HG03565 (cell line): Measurements from ENCODE around the gene ACAT2.
"Not testable (repeated sequence)": the region's sequence is repeated elsewhere in the genome, so short reads cannot be mapped to it uniquely, and the experiment has no call there.

Experiments used
- ATAC-seq: cut with Tn5 transposase; IDR thresholded peaks from one replicate; pipeline ENCODE4 v1.9.1; 2021; ENCODE audit warnings: mild to moderate bottlenecking, moderate library complexity; ENCODE audit not compliant: unreplicated experiment

ACAT2 gene

DNA sequence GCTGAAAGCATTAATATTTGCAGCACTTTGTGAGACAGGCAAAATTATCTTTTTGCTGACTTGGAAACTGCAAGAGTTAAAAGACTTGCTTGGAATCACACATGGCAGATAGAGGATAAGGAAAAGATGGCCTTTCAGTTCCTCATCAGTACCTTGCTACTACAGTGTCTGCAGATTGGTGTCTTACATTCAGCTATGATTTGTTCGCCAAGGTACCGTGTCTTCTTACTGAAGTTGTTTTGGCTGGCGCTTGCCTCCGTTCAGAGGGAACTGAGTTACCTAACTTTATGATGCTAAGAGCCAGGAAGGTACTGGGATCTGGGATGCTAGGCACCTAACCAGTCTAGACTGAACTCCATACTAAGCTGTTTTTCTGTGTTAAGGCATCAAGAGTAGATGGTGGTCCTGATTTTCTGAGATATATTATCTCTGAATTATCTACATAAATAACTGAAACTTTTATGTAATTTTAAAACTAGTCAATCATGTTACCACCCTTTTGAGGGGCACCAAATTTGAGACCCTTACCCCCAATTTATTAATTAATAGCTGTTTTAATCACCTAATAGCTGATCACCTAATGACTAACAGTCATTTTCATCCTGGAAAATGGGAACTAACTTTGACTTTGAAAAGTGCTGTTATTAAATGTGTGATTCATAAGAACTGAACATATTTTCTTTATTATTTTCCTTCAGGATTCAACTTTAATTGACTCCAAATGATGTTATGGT, 32.1 kb upstream of the ACAT2 start:
- ATAC-seq: no peak

DNA sequence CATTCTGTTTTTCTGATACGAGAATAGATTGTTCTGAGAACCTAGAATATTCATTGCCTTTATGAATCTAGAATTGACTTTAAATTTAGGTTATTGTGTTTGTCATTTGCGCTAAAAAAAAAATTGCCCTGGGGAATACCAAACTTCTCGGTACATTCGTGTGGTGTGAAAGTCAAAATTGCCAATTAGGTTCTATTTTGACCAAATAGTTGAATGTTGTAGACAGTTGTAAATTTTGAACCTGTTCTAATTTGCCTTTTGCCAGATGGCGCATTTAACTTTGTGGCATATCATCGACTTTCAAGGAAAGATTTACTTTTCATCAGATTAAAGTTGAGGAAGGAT, 31.5 kb upstream of the ACAT2 start:
- no peak for ATAC-seq

DNA sequence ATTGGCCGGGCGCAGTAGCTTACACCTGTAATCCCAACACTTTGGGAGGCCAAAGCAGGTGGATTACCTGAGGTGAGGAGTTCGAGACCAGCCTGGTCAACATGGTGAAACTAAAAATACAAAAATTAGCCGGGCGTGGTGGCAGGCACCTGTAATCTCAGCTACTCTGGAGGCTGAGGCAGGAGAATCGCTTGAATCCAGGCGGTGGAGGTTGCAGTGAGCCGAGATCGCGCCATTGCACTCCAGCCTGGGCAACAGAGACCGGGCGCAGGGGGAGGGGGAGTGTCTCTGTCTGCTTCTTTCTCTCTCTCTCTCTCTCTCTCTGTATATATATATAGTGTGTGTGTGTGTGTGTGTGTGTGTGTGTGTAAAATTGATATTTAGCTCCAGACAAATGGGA, 29.3 kb upstream of the ACAT2 start:
- not testable (repeated sequence) for ATAC-seq

DNA sequence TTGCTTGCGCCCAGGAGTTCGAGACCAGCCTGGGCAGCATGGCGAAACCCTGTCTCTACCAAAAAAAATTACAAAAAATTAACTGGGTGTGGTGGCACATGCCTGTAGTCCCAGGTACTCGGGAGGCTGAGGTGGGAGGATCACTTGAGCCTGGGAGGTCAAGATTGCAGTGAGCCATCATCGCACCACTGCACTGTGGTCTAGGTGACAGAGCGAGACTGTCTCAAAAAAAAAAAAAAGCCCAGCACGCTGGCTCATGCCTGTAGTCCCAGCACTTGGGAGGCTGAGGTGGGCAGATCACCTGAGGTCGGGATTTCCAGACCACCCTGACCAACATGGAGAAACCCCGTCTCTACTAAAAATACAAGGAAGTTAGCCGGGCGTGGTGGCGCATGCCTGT, 28.4 kb upstream of the ACAT2 start:
- ATAC-seq: not testable (repeated sequence)

DNA sequence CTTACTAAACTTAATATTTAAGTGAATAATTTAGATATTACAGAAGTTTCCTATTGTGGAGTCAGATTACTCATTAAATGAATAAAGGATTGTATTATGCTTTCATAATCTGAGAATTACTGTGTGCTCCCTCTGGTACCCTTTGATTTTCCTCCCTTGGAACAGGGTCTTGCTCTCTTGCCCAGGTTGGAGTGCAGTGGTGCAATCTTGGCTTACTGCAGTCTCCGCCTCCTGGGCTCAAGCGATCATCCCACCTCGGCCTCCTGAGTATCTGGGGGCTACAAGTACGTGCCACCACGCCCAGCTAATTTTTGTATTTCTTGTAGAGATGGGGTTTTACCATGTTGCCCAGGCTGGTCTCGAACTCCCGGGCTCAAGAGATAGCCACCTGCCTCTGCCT, 24.9 kb upstream of the ACAT2 start:
- ATAC-seq: no peak

DNA sequence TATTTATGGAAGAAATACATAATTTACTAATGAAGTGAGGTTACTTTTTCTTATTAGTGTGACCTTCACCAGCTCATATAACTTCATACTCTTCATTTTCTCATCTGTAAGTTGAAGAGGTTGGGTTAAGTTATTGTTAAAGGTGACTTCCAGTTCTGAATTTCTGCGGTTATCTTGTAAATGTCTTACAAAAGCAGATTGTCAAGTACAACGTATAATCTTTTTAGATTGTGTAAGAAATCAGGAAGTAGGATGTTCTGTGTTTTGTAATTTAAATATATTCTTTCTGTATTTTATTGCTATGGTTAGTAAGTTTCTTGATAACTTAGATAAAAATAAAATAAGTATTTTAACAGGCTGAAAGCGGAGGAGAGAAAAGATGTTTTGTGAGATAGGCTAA, 22.5 kb upstream of the ACAT2 start:
- ATAC-seq: no peak

DNA sequence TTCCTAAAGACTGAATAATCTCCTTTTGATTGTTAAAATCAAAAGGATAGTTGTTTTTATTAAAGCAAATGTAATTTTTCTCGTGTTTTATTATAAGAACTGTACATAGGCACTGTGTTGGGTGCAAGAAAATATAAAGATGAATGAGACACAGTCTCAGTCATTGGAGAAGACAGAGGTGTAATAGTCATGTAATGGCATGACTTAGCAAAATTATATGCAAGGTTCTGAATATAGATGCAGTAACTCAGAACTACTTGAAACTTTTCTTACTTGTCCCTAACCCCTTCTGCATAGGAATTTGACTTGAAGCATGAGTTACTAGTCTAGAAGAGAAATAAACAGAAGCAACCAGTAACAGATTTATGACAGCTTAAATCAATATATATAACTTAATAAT, 19.7 kb upstream of the ACAT2 start:
- no peak for ATAC-seq

DNA sequence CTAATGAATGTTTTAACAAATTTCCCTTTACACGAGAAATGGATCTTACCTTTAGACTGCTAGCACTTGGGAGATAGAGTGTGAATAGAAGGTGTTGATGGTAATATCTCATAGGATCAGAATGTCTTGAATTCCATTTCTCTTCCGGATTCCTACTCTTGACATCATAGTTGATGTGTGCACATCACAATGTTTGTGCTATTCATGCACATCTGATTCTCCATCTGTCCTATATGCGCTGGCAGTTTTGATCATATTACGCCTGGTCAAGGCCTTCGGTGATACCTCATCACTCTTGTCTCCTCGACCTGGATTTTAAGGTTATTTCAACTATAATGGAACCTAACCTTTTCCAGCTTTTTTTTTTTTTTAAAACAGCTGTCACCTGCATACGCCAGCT, 16.8 kb upstream of the ACAT2 start:
- ATAC-seq: no peak

DNA sequence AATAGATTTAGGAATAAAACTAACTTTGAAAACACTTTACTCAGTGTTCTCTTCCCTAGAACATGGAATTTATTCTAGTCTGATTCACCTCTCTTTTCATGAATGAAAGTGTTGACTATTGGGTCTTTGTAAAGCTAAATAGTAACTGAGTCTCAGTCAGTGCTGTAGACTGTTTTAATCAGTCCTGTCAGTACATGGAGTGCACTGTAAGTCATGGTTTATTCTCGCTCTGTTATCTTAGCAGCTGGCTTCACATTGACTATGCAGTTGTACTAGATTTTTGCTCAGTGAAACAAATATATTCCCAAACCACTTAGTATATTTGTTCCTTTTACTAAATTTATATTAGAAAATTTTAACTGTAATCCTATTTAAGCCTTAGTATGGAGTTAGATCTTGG, 15.1 kb upstream of the ACAT2 start:
- no peak for ATAC-seq

DNA sequence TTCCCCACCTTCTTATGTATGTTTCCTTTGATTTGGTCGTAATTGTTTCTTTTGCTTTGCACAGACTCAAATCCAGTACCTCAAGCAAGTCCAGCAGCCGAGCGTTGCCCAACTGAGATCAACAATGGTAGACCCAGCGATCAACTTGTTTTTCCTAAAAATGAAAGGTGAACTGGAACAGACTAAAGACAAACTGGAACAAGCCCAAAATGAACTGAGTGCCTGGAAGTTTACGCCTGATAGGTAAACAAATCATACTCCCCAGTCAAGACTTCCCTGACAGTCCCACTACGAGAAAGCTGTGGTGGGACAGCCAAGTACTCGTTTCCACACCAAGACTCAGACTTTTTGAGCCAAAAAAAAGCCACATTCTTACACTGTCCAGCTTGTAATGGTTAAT, 13.7 kb upstream of the ACAT2 start:
- ATAC-seq: not testable (repeated sequence)

DNA sequence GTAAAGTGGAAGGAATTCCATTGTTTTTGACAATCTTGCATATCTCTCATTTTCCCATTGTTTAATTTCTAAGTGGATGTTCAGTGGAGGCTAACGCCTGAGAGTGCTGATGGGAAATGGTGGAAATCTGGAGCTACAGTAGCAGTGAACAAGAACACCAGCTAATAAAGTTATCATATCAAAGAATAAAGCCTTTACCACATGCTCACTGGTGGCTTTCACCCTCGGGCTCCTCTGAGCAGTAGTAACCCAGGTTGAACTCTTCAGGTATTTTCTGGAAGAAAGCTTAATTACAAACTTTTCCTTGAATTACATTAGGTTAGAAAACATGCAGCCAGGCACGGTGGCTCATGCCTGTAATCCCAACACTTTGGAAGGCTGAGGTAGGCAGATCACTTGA, 10.4 kb upstream of the ACAT2 start:
- no peak for ATAC-seq

DNA sequence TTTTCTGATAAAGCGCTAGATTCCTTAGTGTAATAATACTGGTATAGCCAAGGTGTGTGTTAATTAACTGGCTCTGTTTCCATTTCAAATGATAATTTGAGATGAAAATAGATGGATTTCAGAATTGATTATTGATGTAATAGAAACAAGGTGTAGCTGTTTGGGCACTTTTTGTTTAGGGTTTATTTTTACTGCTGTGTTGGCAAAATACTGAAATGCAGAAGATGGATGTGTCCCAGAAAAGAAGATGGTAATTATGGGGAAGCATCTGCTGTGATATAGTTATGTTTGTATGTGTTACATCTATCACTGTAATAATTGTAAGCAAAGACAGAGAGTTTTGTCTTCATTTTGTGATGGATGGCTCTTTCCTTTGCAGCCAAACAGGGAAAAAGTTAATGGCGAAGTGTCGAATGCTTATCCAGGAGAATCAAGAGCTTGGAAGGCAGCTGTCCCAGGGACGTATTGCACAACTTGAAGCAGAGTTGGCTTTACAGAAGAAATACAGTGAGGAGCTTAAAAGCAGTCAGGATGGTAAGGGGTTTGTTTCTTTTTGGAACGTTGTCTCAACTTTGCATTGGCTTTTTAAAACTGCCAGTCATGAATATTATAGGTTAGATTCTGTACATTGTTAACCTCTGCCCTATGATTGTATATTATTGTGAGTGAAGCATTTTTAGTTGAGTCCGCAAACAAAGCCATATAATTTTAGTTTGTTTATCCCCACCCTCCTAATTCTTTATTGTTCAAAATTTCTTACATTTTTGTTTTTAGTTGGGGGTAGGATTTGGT, 8.6 kb upstream of the ACAT2 start:
- ATAC-seq: no peak

DNA sequence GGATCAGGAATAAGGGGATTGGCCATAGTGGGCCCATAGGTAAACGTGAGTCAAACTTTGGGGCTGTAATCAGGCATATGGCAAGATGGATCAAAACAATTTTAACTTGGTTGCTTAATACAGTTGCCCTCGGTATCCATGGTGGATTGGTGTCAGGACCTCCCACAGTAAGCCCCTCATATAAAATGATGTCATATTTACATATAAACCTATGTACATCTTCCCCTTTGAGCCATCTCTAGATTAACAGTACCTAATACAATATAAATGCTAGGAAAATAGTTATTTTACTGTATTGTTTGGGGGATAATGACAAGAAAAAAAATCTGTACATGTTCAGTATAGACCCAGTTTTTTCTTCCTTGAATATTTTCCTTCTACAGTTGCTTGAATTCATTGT, 7.4 kb upstream of the ACAT2 start:
- no peak for ATAC-seq

DNA sequence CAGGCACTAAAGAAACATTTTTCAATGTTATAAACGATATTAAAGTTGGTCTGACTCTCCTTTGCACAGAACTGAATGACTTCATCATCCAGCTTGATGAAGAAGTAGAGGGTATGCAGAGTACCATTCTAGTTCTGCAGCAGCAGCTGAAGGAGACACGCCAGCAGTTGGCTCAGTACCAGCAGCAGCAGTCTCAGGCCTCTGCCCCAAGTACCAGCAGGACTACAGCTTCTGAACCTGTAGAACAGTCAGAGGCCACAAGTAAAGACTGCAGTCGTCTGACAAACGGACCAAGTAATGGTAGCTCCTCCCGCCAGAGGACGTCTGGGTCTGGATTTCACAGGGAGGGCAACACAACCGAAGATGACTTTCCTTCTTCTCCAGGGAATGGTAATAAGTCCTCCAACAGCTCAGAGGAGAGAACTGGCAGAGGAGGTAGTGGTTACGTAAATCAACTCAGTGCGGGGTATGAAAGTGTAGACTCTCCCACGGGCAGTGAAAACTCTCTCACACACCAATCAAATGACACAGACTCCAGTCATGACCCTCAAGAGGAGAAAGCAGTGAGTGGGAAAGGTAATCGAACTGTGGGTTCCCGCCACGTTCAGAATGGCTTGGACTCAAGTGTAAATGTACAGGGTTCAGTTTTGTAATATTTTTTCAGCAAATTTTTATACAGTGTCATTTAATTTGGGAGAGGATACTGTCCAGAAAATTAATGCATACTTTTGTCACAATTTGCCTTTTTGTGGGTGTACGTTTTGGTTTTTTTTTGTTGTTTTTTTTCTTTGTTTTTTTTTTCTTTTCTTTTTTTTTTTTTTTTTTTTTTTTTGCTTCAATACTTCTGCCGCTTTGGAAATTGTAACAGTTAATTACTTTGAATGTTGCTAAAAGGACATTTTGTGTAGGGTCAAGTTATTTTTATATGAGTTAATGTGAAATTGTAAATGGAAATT, 6.6 kb upstream of the ACAT2 start:
- no peak for ATAC-seq

DNA sequence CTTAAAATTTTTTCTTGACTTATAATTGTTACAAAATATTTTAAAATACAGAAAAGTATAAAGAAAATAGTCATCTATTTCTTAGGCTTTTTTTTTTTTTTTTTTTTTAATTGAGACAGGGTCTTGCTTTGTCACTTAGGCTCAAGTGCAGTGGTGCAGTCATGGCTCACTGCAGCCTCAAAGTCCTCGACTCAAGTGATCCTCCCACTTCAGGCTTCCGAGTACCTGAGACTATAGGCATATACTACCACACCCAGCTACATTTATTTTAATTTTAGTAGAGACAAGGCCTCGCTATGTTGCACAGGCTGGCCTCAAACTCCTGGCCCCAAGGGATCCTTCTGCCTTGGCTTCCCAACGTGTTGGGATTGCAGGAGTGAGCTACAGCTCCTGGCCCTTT, 5.3 kb upstream of the ACAT2 start:
- no peak for ATAC-seq

DNA sequence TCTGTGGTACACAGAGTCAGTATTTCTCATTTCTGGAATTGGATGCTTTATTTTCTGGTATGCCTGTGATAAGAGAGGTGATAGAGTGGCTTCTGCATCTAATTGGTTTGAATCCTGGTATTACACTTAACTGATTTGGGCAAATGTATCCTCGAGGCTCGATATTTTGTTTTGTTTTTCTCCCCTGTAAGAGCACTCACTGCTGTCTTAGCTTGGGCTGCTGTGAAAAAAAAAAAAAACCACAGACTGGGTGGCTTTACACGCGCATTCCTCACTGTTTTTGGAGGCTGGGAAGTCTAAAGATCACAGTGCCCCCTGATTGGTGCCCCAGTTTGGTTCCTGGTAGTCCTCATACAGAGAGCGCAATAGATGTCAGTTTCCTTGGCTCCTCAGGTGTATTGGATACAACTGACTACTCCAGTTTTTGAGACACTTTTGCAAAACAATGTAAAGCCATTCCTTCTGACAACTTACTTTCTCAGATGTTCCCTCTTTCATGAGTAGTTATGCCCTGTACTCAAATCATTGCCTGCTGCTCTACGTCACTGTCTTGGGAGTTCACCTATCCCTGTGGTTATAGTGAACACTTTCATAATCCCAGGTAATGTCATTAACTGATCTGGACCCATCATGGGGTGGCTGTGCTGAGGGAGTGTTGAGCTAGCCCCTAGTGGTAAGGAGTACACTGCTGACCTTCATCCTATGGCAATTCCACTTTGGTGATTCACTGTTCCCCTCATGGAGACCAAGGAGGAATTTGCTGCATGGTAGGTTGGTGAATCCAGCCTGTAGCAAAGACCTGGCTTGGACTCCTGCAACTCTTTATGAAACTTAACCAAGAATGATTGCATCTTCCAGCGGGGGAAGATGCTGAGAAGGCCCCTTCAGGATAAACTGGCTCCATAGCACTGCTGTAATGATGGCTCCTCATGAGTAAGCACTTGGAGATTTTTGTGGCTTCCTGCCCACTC, 3.5 kb upstream of the ACAT2 start:
- ATAC-seq: no peak

DNA sequence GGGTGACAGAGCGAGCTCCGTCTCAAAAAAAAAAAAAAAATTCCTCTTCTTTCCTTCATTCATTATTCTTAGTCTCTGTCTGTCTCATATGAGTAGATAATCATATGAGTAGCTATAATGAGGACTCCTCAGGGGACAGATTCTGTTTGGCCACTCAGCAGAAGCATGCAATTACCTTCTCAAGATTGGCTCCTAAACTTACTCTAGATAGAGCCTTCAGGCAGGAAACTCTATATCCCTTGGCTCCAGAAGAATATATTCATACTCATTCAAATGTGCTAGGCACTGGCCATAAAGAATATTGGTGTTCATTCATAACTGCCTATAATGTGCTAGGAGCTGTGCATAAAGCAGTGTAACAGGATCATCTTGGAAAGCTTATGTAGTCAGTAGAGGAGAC, 2.2 kb upstream of the ACAT2 start:
- no peak for ATAC-seq

DNA sequence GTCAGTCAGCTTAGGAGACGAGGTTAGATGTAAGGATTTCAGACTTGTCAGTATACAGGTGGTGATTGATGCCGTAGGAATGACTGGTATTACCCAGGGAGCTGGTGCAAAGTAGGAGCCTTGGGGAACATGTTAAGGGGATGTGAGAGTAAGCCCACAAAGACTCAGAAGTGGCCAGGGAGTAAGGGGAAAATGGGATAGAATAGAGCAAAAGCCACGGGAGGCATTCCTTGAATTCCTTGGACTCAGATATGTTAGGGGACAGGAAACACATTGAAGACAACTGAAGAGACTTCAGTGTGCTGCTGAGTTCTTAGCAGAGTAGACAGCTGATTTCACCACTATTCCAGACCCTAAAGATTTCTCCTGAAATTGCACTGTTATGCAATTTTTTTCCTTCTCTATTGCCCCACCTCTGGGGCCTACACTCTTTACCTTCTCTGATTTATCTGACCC, 1.2 kb upstream of the ACAT2 start:
- ATAC-seq: no peak

DNA sequence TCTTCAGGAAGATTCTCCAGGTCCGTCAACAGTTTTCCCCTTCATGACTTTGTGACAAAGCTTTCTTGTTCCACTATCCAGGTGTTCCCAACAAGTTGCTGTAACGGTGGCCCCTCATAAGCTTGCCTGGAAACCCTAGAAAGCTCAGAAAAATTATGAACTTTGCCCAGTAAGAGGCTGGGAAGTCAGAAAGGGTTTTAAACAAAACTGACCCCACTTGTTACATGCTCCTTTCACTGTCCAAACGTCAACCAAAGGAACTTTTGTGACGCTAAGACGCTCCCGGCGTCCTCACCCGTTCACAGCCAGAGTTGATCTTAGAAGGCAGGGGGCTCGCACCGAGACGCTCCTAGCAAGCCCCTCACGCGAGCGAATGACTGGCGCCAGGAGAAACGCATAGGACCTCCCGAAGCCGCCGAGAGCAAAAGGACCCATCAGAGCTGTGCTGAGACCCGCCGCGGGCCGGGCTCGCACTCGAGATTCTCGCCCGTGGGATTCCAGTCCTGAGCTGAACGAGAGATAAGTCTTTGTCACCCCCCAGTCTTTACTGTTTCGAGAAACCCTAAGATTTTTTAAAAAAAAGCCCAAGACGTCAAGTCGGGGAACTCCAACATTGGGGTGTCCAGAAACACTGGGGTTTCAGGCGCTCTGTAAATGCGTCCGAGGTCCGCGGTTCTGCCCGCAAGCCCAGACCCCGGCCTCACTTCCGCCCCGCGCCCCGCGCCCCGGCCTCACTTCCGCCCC, 544 bp upstream of the ACAT2 start:
- ATAC-seq: no peak
